SK-N-SH (cell line): ENCODE results near the gene ATP7B. TPM values are rescaled to one million over a fixed set of nuclear protein-coding genes. Genes with fewer than 3 reads are reported as not detected.

Source experiments
- CTCF ChIA-PET: fragments of 300-600, 350-600 bp; formaldehyde crosslinking; extraction: SDS; loops from one replicate; lab custom pipeline; 2021; lab: Yijun Ruan, JAX
- POLR2A ChIA-PET: fragments of 350-600 bp; sonication (Branson Sonifier 250); formaldehyde crosslinking; extraction: SDS; loops from one replicate; lab custom pipeline; 2020; ENCODE audit warnings: antibody characterized with exemption, inconsistent platforms; lab: Yijun Ruan, JAX
- DNase-seq: peaks from one replicate; pipeline ENCODE4 v3.0.0; 2012
- H2AFZ ChIP-seq: fragments of 200-600 bp; sonication (generic); 2 replicates; pipeline ENCODE4 v1.8.1; 2016; ENCODE audit warnings: antibody characterized with exemption, mild to moderate bottlenecking, low read depth
- H3F3A ChIP-seq: fragments of 200-600 bp; sonication (generic); replicated peaks from 2 replicates; pipeline ENCODE3; 2016; ENCODE audit warnings: antibody characterized with exemption, mild to moderate bottlenecking; ENCODE audit not compliant: insufficient read depth
- H3K27ac ChIP-seq, 2 experiments: fragments of 200-500 bp in 1 of 2; fragments of 200-600 bp in 1 of 2; sonication (Bioruptor generic) in 1 of 2; sonication (generic), shearing (Covaris generic) in 1 of 2; 2 replicates each; pipeline versions ENCODE4 v1.5.1 to v1.6.1; 2014 to 2016; ENCODE audit warnings: low read depth in 2 of 2, inconsistent platforms in 1 of 2, low read length in 1 of 2, mild to moderate bottlenecking in 1 of 2, mixed read lengths in 1 of 2
- H3K27me3 ChIP-seq: fragments of 200-600 bp; sonication (generic), shearing (Covaris generic); 2 replicates; pipeline ENCODE4 v1.6.1; 2016; ENCODE audit warnings: mixed run types; ENCODE audit not compliant: insufficient read depth
- H3K36me3 ChIP-seq, 2 experiments: fragments of 200-500 bp in 1 of 2; fragments of 200-600 bp in 1 of 2; sonication (Bioruptor generic) in 1 of 2; sonication (generic) in 1 of 2; replicated peaks in 1 of 2; 2 replicates each; pipeline versions ENCODE3 to v1.5.1; 2014 to 2016; ENCODE audit warnings: low read length in 1 of 2, mild to moderate bottlenecking in 1 of 2; ENCODE audit not compliant: insufficient read depth in 2 of 2, control insufficient read depth in 1 of 2
- H3K4me1 ChIP-seq, 2 experiments: fragments of 200-500 bp in 1 of 2; fragments of 200-600 bp in 1 of 2; sonication (Bioruptor generic) in 1 of 2; sonication (generic), shearing (Covaris generic) in 1 of 2; 2 replicates each; pipeline versions ENCODE4 v1.5.1 to v1.6.1; 2014 to 2016; ENCODE audit warnings: low read depth in 1 of 2, low read length in 1 of 2, mixed run types in 1 of 2; ENCODE audit not compliant: insufficient read depth in 2 of 2, control insufficient read depth in 1 of 2
- H3K4me2 ChIP-seq: fragments of 200-600 bp; sonication (generic), shearing (Covaris generic); 2 replicates; pipeline ENCODE4 v1.6.1; 2017; ENCODE audit warnings: mixed run types
- H3K4me3 ChIP-seq, 2 experiments: fragments of 200-500 bp in 1 of 2; fragments of 200-600 bp in 1 of 2; sonication (Bioruptor generic) in 1 of 2; sonication (generic), shearing (Covaris generic) in 1 of 2; 2 replicates each; pipeline versions ENCODE4 v1.5.1 to v1.8.1; 2014 to 2016; ENCODE audit warnings: low read depth in 2 of 2, inconsistent platforms in 1 of 2, low read length in 1 of 2, mild to moderate bottlenecking in 1 of 2, mixed read lengths in 1 of 2, moderate library complexity in 1 of 2
- H3K79me2 ChIP-seq: fragments of 200-600 bp; sonication (generic); 2 replicates; pipeline ENCODE4 v1.8.1; 2017; ENCODE audit warnings: mild to moderate bottlenecking; ENCODE audit not compliant: insufficient read depth
- H3K9ac ChIP-seq: fragments of 200-600 bp; sonication (generic); 2 replicates; pipeline ENCODE4 v1.6.1; 2017; ENCODE audit warnings: mixed run types
- H3K9me2 ChIP-seq: fragments of 200-600 bp; sonication (generic); 2 replicates; pipeline ENCODE4 v1.6.1; 2017; ENCODE audit warnings: mixed run types
- H3K9me3 ChIP-seq: fragments of 200-600 bp; sonication (generic); 2 replicates; pipeline ENCODE4 v1.6.1; 2017; ENCODE audit warnings: mixed run types, mild to moderate bottlenecking, moderate library complexity
- H4K20me1 ChIP-seq: fragments of 200-600 bp; sonication (generic); 2 replicates; pipeline ENCODE4 v1.6.1; 2017; ENCODE audit warnings: mild to moderate bottlenecking, mixed run types; ENCODE audit not compliant: insufficient read depth
- EP300 ChIP-seq, 2 experiments: IDR thresholded peaks; 2 replicates each; pipeline versions ENCODE4 v1.4.0 to v1.6.1; 2012; ENCODE audit warnings: borderline replicate concordance in 1 of 2, low read depth in 1 of 2, low read length in 1 of 2
- FOSL2 ChIP-seq: IDR thresholded peaks from 2 replicates; pipeline ENCODE4 v1.4.0; 2012; ENCODE audit warnings: low read depth, mild to moderate bottlenecking, moderate library complexity, borderline replicate concordance
- MXI1 ChIP-seq: IDR thresholded peaks from 2 replicates; pipeline ENCODE4 v1.6.1; 2012; ENCODE audit warnings: mild to moderate bottlenecking, low read depth, low read length, improper control_type of control experiment
- RFX5 ChIP-seq: IDR thresholded peaks from 2 replicates; pipeline ENCODE4 v1.6.1; 2012; ENCODE audit warnings: mild to moderate bottlenecking, improper control_type of control experiment, low read length
- SIN3A ChIP-seq: IDR thresholded peaks from 2 replicates; pipeline ENCODE4 v1.6.1; 2012; ENCODE audit warnings: low read depth, mild to moderate bottlenecking, low read length, moderate library complexity, borderline replicate concordance
- USF2 ChIP-seq: fragments of 150-350 bp; IDR thresholded peaks from 2 replicates; pipeline ENCODE4 v1.6.1; 2017; ENCODE audit warnings: antibody characterized with exemption, low read length, low read depth, borderline replicate concordance
- WGBS: methylation state at CpG from one replicate; pipeline ENCODE4 v1.1.6; 2017; ENCODE audit warnings: low lambda C conversion rate; 5-methylcytosine and 5-hydroxymethylcytosine counted together
- polyA plus RNA-seq, 3 experiments: library from polyadenylated mRNA; depleted of rRNA; stranded (reverse); fragments of >200 nt; gene quantifications; 2 replicates each; pipeline ENCODE4 v1.2.3, GENCODE V29; 2012
- TF ChIP-seq, protein P1 (sequence below): IDR thresholded peaks from 2 replicates; pipeline ENCODE4; 2012
- TF ChIP-seq, protein P2 (sequence below): IDR thresholded peaks from 2 replicates; pipeline ENCODE4 v1.4.0; 2012; ENCODE audit warnings: low read depth, borderline replicate concordance
- TF ChIP-seq, protein P3 (sequence below): IDR thresholded peaks from 2 replicates; pipeline ENCODE4 v1.6.1; 2012; ENCODE audit warnings: mild to moderate bottlenecking, low read depth, low read length, moderate library complexity

ATP7B gene
- polyA plus RNA-seq, 1 of the 3 experiments (the other 2 are of a cell fraction), result 4.4 TPM

GRCh38 chr13:51924756-51925544 is 86.3 kb downstream of the ATP7B start:
- Histone ChIP-seq H3K36me3 (no peaks in the 10 kb centered on the region), H3K9ac (no peak overlapping the region), H4K20me1 (no peaks in the 10 kb centered on the region), H3K4me1 (peaks cover 0 to 3% of the 10 kb centered on the region in 2 experiments; a peak in 1 of 4 replicates), H3K79me2 (no peaks in the 10 kb centered on the region), H3K4me2 (no peak overlapping the region), H3K27ac (no peak overlapping the region), H3K4me3 (no peak overlapping the region), H3K9me3 (no peaks in the 10 kb centered on the region), H3K9me2 (no peaks in the 10 kb centered on the region), H2AFZ (no peak overlapping the region), H3F3A (no peaks in the 10 kb centered on the region), H3K27me3 (no peaks in the 10 kb centered on the region)
- WGBS, result 79% methylated on average over 9 of the region's 9 CpGs
- POLR2A ChIA-PET, result no interaction called here
- no peak for TF ChIP-seq FOSL2
- no peak for TF ChIP-seq RFX5
- TF ChIP-seq, protein P1, sequence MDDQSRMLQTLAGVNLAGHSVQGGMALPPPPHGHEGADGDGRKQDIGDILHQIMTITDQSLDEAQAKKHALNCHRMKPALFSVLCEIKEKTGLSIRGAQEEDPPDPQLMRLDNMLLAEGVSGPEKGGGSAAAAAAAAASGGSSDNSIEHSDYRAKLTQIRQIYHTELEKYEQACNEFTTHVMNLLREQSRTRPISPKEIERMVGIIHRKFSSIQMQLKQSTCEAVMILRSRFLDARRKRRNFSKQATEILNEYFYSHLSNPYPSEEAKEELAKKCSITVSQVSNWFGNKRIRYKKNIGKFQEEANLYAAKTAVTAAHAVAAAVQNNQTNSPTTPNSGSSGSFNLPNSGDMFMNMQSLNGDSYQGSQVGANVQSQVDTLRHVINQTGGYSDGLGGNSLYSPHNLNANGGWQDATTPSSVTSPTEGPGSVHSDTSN, result no peak
- no peak for TF ChIP-seq MXI1
- TF ChIP-seq SIN3A, result no peak
- TF ChIP-seq, protein P2, sequence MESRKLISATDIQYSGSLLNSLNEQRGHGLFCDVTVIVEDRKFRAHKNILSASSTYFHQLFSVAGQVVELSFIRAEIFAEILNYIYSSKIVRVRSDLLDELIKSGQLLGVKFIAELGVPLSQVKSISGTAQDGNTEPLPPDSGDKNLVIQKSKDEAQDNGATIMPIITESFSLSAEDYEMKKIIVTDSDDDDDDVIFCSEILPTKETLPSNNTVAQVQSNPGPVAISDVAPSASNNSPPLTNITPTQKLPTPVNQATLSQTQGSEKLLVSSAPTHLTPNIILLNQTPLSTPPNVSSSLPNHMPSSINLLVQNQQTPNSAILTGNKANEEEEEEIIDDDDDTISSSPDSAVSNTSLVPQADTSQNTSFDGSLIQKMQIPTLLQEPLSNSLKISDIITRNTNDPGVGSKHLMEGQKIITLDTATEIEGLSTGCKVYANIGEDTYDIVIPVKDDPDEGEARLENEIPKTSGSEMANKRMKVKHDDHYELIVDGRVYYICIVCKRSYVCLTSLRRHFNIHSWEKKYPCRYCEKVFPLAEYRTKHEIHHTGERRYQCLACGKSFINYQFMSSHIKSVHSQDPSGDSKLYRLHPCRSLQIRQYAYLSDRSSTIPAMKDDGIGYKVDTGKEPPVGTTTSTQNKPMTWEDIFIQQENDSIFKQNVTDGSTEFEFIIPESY, result no peak
- TF ChIP-seq EP300 (IDR thresholded peaks at IDR 0.05; ENCODE audit: borderline replicate concordance in 1 of 2, low read depth in 1 of 2, low read length in 1 of 2), result no peak
- TF ChIP-seq USF2, result no peak
- TF ChIP-seq, protein P3, sequence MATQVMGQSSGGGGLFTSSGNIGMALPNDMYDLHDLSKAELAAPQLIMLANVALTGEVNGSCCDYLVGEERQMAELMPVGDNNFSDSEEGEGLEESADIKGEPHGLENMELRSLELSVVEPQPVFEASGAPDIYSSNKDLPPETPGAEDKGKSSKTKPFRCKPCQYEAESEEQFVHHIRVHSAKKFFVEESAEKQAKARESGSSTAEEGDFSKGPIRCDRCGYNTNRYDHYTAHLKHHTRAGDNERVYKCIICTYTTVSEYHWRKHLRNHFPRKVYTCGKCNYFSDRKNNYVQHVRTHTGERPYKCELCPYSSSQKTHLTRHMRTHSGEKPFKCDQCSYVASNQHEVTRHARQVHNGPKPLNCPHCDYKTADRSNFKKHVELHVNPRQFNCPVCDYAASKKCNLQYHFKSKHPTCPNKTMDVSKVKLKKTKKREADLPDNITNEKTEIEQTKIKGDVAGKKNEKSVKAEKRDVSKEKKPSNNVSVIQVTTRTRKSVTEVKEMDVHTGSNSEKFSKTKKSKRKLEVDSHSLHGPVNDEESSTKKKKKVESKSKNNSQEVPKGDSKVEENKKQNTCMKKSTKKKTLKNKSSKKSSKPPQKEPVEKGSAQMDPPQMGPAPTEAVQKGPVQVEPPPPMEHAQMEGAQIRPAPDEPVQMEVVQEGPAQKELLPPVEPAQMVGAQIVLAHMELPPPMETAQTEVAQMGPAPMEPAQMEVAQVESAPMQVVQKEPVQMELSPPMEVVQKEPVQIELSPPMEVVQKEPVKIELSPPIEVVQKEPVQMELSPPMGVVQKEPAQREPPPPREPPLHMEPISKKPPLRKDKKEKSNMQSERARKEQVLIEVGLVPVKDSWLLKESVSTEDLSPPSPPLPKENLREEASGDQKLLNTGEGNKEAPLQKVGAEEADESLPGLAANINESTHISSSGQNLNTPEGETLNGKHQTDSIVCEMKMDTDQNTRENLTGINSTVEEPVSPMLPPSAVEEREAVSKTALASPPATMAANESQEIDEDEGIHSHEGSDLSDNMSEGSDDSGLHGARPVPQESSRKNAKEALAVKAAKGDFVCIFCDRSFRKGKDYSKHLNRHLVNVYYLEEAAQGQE, result no peak
- CTCF ChIA-PET, result no interaction called here
- no peak for DNase-seq
